Dermis blood vessel endothelial cell (primary cell): ENCODE data around the gene TMEM167A. TPM values are rescaled to one million over a fixed set of nuclear protein-coding genes. Genes with fewer than 3 reads are reported as not detected.
"Not testable (repeated sequence)": the region's sequence is repeated elsewhere in the genome, so short reads cannot be mapped to it uniquely, and the experiment has no call there.

Experiments
- DNase-seq: peaks from one replicate; pipeline ENCODE4 v3.0.0; 2010
- total RNA-seq: library from RNA; depleted of rRNA; stranded (reverse); fragments of >200 nt; gene quantifications from 2 replicates; pipeline ENCODE4 v1.2.3, GENCODE V29; 2014

The TMEM167A gene
- total RNA-seq, 1 donor from 2014 or later = 57.7 TPM

DNA sequence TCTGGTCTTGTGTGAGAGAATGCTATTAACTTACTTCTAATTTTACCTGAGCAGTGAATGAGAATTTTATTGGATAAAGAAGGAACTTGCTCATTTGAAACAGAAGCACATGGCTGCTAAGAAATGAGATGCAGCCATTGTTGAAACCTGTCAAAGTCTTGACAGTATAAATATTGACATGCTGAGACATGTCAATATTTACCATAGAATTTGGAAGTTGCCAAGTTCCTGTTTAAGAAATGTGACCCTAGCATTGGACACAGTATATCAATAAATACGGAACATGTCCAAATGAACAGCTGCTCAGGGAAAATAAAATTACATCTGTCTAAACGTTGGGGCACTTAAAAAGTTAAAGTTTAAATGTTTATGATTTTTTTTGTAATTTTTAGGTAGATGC is 7.9 kb upstream of the TMEM167A start:
- no peak for DNase-seq

DNA sequence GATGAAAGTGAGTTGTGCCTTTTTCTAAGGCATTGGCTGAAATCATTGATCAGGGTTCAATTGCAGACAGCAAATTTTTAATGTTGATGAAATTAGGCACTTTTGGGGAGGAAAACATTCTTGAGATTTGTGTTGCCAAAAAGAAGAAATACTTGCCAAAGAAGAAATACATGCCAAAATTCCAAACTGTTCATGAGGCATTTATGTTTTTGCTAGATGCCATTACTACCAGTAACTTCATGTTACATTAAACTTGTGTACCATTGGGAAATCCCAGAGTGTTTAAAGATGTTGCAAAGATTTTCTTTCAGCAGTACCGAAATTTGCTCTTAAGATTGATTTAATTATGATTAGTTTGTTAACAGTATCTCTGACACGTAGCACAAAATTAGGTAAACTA is 7.1 kb upstream of the TMEM167A start:
- no peak for DNase-seq

DNA sequence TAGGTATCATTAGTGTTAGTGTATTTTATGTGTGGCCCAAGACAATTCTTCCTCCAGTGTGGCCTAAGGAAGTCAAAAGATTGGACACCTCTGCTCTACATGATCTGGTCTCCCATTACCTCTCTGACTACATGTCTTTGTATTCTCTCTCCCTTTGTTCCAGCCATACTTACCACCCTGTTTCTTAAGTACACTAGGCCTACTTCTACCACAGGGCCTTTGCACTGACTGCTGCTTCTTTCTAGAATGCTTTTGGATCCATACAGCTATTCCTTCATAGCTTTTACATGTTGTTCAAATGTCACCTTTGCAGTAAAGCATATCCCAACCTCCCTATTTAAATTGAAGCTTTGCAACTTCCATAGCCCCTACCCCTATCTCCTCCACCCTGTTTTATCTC is 5.6 kb upstream of the TMEM167A start:
- DNase-seq = no peak

DNA sequence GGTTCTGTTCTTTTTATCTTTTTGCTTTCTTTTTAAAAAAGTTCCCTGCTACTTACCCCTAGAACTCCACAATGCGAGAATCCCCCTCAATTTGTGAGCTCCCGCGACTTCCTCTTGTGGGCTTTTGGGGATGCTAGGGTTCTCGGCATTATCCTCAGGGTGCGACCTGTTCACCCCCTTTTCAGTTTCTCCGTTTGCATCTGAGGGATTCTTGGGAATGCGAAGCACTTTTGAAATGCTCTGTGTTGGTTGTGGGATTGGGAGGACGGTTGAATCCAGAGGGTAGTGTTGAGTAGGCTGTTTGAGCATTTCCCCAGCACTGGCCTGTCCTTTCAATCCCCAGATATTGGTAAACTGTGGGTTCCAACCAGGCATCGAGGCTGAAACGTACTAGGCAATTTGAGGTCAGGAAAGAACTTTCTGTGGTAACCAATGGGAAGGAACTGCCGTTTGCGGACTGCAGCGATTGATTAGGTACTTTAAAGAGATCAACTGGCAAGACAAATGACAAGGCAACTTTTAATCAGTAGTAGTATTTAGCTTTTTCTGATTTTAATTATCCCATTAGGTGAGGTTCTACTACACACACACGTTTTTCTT is 568 bp upstream of the TMEM167A start:
- DNase-seq = peak; percentile 33

DNA sequence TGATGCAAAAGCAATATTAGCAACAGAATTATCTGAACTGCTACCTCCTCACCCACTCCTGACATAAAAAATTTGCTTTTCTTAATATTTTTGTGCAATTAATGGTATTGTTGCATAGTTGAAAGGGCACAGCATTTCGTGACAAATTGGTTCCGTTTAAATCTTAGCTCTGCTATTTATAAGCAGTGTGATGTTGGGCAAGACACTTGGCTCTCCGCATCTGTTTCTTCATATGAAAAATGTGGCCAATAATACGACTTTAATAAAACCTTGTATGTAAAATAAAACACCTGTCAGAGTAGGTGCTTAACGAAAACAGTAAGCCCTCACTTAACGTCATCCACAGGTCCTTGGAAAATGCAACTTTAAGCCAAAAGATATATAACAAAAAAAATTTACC is 4.2 kb downstream of the TMEM167A start:
- DNase-seq = no peak

DNA sequence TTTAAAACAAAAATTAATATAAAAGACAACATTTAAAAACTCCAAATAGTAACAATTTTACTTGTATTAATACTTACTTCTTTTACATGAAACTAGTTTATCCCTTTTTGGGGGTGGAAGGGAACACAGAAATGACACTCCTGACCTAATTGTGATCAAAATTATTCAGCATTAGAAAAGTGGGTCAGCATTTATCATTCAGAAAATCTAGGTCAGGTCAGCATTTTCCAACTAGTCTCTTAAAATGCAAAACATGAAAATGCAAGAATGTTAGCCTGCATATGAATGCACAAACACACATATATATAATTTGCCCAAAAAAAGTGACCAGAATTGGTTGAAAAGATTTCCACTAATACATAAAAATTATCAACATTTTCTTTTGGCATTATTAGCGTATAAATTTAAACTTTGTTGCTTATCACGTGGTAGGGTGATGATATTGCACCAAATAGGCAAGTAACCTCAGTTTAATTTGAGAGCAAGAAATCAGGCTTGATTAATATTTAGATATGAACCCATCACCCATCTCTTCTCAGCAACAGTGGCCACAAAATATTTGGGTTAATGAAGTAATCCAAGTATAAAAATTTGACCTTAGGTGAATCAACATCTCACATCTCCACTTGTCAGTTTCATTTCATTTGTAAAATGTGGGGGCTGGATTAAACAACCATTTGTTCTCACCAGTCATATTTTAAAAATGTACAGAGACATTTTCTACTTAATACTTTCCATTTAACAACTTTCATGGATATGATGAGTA is 5.7 kb downstream of the TMEM167A start:
- no peak for DNase-seq

DNA sequence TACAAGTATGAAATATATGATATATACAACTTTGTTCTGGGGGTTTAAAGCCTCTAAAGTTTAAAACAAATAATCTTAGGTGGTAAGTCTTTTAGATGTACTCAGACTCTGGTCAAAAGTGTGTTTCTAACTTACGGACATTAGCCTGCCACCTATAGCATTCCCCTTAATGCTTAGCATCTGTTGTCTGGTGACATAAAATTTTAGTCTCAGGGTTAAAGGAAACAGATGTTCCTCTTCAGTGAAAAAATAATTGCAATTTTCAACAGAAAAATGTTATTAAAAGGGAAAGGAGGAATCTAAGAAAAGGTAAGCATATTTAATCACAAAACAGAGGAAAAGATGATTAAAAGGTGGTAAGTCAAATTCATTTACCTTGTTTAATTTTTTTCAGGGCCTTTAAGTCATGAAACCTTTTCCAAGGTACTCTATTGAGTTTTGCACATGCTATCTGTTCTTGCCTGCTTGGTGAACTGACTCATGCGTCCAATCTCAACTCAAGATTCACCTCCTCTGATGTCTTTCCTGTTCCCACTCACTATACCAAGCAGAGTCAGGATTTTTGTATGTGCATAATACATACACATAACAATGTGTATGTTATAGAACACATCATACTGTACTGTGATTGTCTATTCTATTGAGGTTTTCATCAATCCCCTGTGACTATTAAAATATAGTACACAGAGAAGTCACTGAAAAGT is 7.9 kb downstream of the TMEM167A start:
- no peak for DNase-seq

DNA sequence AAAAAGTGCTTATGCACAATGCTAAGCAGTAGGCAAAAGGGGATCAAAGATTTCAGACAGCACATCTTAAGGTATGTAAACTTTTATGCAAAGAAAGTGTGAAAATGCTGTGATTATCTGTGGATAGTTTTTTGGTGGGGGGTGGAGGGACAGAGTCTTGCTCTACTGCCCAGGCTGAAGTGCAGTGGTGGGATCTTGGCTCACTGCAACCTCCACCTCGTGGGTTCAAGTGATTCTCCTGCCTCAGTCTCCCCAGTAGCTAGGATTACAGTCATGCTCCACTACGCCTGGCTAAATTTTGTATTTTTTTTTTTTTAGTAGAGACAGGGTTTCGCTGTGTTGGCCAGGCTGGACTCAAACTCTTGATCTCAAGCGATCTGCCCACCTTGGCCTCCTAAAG is 9.8 kb downstream of the TMEM167A start:
- not testable (repeated sequence) for DNase-seq

DNA sequence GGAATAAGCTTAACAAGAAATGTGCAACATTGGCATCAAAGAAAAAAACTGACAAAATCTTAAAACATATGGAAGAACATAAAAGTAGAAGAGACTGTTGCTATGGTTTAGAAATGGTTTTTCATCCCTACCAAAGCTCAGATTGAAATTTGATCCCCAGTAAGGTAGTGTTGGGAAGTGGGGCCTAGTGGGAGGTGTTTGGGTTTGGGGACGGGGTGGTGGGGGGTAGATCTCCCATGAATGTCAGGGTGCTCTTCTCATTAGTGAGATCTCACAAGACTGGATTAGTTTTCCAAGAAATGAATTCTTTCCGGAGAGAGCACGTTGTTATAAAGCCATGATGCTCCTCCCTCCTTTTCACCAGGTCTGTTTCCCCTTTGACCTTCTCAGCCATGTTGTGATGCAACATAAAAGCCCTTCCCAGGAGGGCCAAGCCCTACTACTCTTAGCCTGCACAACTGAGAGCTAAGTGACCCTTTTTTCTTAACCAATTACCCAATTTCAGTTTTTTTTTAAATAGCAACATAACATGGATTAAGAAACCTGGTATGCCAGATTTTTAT is 10.6 kb downstream of the TMEM167A start:
- no peak for DNase-seq

DNA sequence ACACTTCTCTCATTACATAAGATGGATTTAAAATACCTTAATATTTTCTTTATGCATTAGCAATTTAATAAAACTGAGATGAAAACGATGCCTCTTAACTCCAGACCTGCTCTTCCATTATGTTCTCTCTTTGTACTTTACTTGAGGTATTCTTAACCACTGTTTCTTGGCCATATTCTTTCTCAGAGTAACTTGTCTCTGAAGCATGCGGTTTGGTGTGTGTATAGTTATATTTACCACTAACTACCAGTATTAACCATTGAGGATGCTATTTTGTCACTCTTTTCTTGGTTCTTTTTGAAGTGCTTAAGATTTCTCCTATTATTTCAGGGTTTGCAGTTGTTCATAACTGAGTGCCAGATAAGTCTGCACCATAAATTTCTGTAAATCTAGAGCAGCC is 17.9 kb downstream of the TMEM167A start:
- DNase-seq = no peak

DNA sequence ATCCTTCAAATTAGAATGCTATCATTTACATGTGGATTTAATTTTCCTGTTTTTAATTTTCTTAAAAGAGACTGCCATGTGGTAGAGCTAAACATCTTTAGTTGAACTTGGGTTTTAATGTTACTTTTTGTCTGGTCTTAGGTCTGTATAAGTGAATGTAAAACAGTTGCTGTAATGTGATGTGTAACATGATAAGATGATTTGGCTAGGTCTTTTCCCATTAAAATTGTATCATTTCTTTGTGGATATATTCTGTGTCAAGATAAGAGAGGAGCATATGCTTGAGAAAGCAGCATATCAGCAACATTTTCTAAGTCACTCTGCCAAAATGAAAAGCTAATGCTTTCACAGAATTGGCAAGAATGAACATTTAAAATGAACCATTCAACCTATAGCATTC is 18.5 kb downstream of the TMEM167A start:
- DNase-seq = no peak

DNA sequence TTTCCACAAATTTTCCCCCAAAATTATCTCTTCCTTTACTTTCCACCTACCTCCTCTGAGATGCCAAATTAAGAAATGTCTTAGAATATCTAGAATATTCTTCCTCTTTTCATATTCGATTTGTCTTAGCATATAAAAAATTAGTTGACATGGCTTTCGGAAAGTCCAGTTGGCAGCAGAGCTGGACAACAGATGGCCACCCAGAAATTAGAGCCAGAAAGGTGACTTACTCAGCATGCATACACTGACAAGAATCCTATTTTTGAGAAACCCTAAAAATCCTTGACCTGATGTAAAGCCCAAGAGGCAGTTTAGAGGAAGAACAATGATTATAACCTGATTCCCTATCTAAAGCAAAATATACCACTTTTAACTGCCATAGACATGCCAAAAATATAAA is 22.0 kb downstream of the TMEM167A start:
- DNase-seq = no peak

DNA sequence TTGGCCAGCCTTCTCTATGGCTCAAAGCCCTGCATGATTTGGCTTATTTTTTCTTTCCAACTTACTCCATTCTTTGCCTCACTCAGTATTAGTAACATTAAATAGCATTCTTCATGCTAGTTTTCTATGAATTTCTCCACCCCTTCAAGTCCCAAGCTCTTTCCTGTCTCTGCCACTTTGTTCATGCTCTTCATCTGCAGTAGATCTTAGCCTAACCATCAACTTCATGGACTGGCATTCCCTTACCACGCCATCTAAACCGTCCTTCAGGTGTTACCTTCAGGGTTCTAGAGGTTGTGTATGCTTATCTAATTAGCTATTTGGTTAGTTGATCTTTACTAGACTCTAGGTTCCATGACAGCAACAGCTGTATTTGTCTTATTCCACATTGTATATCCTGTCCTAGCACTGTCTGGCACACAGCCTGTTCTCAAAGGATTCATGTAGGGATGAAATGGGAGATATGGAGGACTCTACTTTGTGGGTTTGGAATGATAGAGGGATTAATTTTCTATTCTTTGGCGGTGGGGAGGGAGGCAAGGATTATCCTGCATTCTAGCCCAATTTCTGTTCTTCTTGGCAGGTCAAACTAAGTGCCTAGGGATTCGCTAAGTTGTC is 26.4 kb downstream of the TMEM167A start:
- no peak for DNase-seq

DNA sequence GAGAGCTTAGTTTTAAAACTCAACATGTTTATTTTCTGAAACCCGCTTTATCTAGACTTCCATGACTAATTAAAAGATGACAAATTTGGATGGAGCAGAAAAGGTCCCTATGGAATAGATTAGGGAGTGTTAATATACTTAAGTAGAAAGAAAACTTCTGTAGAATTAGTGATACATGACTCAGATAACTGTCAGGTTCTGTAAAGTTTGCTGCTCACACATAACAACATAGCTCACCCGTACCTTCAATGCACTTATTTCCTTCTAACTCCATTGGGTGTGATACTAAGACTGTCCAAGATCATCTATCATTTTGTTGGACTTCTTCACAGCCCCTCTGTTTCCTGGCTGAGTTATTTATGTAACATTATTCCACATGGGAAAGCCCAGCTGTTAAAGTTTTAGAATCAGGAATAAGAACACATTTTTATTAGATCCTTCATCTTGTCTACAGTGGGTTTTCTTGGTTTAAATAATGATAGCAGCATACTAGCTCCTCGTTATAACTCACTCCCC is 27.8 kb downstream of the TMEM167A start:
- DNase-seq = no peak

DNA sequence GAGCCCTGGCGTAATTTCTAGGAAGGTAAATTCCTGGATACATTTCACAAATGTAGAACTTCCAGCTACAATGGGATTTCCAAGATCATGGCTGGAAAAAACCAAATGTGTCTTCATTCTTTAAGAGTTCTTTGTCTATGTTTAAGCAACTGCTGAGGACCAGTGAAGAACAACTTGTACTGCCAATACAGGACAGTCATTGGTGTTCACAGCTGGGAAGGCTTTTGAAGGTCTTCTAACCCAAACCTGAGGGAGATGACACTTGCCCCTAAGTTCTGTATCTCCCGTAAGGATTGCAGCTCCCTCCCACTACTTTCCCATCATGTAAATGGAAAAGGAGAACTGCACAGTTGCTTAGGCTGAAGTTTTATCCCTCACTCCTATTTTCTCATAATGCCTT is 28.4 kb downstream of the TMEM167A start:
- DNase-seq = no peak

DNA sequence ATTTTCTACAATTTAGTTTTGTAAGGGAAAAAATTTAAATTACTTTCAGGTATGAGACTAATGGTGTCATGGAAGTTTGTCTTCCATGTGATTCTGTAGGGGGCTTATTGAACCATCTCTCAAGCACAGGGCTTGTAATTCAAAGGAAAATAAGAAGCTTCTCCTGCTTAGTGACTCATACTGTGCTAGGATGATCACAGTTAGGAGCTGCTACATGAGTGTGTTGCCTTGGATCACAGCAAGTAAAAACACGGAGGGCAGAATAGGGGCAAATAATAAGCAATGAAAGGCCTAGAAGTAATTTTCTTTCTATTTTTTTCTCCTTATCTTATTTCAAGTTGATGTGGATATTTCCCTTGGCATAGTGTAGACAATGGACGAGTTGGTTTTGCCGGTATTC is 28.9 kb downstream of the TMEM167A start:
- no peak for DNase-seq

DNA sequence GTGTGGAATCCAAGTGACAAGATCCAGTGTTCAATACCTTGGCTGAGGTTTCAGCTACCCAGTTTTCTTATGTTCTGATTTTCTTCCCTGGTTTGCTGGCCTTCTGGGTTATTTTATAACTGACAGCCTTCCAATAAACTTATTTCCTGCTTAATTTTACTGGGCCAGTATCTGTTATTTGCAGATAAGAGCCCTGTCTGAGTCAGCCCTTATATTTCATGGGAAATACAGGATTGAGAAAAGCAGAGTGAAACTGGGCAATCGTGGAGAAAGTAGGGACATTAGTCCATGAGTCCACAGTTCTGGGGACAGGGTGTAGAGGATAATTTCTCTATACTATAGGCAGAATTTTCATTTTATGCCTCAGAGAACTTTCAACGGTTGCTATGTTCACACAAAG is 32.3 kb downstream of the TMEM167A start:
- no peak for DNase-seq

DNA sequence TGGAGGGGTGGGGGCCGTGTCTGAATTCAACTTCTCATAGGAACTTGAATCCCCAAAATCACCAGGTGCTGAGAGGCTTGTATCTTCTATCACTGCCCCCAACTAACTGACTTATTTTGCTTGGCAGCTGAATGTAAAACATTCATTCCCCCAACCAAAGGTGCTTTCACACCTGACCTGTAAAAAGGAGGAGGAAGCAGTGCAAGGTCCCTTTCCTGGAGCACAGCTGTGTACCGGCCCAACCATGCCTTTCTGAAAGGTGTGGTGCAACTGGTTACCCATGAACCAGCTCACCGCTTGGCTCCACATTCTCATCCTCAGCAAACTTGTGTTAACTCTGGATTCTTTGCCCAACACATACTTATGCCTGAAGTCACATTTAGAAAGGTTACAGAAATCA is 34.7 kb downstream of the TMEM167A start:
- no peak for DNase-seq

DNA sequence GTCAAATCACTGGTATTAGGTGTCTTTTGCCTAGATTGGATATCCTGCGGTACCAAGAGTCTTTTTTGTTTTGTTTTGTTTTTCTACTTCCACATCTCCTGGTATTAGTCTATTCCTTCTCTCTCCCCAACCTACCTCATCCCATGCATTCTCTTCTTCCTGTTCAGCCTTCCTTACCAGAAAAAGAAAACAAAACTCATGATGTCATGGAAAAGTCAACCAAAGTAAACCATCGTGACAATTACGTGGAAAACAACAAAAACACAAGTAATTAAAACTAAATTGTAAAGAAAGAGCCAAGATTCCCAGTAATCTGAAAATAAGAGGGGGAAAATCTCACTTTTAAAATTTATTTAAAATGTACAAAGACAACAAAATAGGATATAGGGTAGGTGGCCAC is 38.3 kb downstream of the TMEM167A start:
- no peak for DNase-seq

DNA sequence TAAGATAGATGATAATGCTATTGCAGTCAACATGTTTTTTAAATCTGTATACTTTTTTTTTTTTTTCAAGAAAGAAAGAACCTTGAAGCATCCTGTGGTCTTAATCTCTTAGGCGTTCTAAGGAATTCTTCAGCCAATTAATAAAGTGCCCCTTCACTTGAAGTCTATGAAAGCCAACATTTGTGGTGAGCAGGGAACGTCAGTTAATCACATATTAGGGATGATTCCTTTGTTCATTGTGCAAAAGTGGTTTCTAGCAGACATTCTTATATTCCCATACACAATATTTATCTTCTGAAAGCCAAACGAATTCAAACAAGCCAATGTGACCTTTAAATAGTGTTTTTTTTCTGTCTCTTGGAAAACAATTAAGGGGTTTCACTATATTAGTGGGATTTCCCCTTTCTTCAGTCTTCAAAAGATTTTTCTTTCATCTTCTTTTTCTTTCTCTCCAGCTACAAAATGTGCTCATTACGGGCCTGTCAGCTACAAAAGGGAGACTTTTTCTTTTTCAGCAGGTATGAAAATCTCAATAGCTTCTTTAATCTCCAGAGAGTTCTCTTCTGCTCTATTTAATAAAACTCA is 40.1 kb downstream of the TMEM167A start:
- DNase-seq = no peak

DNA sequence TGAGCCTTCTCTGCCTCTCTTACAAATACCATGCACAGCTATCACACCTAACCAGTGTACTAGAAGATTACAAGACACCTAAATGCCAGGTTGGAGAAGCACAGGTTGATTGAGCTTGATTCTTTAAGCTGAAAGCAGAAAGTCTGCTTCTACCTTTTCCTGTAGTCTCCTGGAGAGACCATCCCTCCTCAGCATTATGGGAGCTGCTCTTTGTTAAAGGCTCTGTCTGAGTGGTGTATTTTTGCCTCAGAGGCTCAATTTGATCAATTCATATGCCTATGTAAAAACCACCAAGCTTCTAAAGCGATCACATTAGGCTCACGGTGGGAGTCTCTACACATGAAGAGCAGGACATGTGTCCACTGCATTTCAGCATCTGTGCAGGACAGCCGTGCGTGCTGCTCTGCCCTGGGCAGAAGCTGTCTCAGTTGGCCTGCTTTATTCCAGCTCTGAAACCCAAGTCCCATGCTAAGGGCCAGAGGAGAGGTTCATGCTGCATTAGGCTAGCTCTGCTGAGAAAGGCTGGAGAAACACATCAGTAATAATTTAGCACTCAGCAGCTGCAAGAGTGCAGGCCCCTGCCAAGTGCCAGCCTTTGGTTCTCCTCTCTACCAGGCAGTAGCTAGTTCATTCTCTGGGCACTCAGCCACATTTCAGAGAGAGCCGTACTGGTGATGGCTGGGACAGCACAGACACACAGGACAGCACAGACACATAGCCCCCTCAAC is 41.7 kb downstream of the TMEM167A start:
- no peak for DNase-seq
